Astrocyte of the hippocampus (primary cell): Measurements from ENCODE around the gene HSD17B8.
A peak's percentile ranks its signal among the peaks of the same experiment; 100 is the strongest.

Experiments
- DNase-seq: peaks from one replicate; pipeline ENCODE4 v3.0.0; 2011; ENCODE audit warnings: low read depth, low spot score

The HSD17B8 gene

DNA sequence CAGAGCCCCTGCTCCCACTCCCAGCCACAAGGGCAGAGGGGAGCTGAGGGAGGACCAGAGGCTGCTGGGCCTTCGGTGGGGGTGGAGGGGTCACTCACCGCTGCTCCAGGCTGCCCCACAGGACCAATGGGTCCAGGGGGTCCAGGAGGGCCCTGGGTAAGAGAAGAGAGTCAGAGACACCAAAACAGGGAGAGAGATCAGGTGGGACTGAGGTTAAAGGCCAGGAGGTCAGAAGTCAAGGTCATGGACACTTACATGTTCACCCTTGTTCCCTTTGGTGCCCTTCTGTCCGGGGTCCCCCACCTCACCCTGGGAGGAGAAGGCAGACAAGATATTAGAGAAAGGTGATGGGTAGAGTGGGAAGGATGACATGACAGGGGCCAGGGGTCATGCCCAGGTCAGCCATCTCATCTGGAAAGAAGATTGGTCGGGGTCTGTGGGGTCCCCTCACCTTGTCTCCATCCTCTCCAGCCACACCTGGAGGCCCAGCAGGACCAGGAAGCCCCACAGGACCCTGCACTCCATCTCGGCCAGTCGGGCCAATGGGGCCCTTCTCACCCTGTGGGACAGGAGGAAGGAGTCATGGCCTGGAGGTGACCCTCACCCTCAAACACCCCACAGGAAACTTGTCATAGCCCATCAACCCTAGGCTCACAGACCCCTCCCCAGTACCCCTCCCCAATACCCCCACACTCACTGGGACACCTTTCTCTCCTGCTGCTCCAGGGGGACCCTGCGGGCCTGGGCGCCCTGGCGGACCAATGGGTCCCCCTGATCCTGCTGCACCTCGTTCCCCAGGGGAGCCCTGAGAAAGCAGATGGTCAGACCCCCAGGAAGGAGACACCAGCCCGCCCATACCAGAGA, 33.2 kb upstream of the HSD17B8 start:
- DNase-seq, result no peak

DNA sequence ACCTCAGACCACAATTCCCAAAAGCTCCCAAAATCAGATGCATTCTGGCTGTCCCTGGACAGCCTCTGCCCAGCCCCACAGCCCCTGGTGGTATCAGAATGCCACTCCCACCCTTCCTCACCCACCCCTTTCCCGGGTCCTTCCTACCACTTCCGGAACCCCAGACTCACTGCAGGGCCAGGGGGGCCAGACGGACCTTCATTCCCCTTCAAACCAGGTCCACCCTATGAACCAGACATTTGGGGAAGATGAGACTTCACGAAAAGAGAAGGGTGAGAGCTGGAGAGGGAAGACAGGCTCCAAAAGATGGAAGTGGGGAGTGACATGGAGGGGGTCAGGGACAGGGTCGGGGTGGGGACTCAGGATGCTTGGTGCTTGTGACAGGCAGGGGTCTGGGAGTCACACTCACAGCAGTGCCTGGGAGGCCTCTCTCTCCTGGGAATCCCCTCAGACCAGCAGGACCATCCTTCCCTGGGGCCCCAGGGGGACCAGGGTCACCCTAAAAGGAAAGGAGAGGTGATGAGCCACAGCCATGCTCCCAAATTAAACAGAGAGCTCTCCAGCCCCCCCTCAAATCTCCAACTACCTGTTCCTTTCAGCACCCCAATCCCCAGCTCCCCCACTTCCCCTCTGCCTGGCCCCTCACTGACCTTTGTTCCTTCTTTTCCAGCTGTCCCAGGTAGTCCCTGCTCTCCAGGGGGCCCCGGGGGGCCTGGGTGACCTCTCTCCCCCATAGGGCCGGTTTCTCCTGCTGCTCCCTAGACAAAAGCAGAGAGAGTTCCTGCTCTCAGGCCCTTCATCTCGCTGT, 32.4 kb upstream of the HSD17B8 start:
- no peak for DNase-seq

DNA sequence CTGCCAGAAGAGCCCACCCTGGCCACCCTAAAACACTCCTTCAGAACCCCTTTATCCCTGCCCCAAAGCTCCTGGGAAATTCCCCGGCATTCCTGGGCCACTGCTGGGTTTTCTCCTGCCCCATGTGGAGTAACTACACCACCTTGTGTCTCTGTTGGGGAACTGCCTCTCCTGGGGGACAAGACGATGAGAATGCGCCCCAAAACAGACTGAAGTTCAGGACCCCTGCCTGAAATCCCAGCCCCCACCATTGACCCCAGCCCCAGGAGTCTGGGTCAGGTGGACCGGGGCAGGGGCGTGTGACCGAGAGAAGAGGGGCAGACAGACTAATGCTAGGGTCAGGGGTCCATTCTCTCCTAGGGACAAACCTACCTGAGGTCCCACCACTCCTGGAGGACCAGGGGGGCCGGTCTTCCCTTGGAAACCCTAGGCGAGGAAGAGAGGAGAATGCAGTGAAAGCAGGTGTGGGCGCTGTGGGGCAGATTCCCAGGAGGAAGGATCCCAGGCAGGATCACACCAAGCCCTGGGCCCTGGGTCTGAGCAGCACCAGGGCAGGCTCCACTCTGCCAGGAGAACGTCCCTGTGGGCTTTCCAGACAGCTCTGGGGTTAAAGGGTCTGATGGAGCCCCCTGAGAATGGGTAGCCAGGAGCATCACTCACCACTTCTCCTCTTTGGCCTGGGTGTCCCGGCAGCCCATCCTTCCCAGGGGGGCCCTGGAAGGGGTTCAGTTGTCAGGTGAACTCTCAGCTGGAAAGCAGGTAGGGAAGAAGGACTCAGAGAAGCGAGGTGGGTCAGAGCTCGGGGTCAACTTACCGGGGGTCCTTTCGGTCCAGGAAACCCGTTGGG, 31.5 kb upstream of the HSD17B8 start:
- DNase-seq, result peak; percentile 66

DNA sequence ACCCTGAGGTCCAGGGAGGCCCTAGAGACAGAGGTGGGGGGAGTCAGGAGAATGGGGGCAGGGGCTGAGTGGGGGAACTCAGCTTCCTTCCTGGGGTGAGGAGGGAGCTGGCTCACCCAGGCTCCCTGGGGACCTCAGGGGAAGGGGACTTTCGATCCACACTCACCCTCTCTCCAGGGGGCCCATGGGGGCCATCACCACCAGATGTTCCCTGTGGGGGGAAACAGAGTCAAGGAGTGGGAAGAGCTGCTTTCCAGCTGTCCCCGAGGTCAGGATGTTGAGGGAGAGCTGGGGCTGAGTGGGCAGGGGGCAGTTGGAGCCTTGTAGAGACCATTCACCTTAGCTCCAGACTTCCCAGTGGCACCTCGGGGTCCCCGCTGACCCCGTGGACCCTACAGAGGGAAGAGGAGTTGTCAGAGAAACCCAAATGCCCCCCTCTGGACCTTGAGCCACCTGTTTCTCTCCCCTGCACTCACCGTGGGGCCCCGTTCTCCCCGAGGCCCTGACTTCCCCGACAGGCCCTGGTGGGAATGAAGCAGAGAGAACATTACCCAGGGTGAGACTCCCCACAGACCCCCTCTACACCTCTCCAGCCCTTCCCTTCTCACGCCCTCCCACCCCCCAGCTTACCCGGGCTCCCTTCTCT, 30.8 kb upstream of the HSD17B8 start:
- no peak for DNase-seq

DNA sequence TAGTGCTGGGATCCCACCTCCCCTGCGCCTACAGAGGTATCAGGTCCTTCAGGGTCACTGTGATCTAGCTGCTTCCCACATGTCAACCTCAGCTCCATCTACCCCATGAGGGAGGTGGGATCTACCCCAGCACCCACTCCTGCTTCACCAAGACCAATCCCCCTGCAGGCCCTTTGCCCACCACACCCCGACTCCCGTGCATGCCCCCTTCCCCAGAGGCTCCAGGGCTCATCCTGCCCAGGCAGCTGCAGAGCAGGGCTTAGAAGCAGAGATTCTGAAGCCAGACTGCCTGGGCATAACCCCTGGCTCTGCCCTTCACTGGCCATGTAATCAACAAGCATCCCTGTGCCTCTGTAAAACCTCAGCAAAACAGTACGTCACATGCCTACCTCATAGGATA, 29.7 kb upstream of the HSD17B8 start:
- no peak for DNase-seq

DNA sequence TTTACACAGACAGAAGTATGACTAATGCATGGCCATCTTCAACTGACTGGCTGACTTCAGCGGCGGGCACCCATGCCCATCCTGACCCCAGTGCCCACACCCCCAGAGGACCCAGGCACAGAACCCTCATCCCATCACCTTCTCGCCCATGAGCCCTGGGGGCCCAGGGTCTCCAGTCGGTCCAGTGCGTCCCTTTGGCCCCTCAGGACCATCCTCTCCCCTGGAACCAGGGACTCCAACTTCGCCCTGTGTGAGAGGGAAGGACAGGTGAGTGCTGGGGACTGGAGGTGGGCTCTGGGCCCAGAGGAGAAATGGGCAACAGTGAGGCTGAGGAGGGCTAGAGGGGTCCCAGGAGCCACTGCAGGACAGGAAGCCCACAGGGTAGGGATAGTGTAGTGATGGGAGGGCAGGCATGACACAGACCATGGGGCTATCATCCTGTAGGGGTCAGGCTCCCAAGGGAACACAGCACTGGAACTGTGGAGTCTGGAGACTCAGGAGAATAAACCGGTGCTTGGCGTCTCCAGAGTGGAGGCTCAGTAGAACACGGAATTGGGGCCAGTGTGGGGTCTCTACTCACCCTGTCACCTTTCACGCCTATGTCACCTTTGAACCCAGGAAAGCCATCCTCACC, 28.9 kb upstream of the HSD17B8 start:
- DNase-seq, result no peak

DNA sequence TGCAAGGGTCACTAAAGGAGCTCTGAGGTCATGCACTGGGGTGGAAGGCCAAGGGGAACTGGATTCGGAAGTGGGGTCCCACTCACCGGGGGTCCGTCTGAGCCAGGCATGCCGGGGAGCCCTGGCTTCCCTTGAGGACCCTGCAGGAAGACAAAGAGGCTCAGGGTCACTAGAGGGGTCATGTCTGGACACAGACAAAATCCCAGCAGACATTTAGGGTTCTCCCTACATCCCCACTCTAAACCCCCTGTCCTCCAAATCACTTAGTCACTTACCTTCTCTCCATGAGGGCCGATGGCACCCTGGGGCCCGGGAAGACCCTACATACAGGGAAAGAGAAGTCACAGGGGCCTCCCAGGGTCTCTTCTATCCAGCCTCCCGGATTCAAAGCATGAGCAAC, 27.5 kb upstream of the HSD17B8 start:
- DNase-seq, result no peak

DNA sequence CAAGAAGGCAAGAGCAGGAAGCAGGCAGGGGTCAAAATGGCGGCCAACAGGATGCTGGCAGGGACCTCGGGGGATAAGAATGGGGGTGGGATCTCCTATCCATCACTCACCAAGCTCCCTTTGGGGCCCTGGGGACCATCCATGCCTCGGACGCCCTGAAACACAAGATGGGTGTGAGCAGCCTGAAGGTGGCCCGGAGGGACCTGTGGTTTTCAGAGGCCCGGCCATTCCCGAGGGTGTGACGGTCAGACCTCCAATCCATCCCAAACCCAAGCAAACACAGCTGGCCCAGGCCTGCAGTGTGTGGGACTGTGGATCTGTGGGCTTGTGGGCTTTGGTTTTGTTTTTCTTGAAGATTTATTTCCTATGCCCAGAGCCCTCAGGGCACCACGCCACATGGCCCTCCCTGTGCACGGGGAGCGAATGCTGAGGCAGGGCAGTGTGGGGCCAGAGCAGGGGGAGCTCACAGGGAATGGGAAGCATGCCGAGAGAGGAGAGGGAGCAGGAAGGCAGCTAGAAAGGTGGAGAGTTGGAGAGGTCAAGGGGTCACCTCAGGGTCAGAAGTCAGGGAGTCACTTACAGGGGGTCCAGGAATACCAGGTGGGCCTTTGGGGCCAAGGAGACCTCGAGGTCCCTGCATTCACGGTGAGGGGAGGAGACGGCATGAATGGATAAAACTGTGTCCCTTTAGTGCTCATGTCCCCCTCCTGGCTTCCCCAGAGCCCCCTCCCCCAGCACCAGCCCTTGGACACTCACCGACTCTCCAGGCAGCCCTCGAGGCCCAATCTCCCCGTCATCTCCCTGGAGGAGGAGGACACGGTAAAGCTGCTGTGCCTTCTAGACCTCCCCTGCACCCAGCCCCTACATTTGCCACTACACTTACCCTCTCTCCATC, 26.7 kb upstream of the HSD17B8 start:
- DNase-seq, result no peak

DNA sequence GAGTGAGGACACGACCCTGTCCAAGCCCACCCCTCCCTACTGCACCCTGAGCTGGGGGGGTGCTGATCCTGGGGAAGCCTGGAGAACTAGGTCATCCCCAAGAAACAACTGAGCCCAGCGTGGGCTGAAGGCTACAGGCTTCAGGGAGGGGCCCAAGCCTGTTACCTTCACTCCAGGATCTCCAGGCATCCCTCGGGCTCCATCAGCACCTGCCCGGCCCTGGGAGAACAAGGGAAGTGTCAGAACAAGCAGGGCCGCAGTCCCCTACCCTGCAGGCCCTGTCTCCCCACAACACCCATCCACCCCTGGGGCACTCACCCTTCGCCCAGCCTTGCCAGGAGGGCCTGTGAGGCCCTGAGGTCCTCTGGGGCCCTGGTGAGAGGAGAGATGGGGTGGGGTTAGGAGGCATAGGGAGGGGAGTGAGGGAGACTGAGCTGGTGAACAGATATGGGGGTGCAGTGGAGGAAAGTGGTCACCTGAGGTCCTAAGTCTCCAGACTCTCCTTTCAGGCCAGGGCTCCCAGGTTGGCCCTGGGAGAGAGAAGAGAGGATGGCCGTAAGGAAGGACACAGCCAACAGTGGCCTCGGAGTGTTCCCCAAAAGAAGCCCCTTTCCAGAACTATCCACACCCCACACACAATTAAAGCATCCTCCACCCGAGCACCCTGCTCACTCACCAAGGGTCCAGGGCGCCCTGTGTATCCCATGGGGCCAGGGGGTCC, 25.5 kb upstream of the HSD17B8 start:
- DNase-seq, result no peak

DNA sequence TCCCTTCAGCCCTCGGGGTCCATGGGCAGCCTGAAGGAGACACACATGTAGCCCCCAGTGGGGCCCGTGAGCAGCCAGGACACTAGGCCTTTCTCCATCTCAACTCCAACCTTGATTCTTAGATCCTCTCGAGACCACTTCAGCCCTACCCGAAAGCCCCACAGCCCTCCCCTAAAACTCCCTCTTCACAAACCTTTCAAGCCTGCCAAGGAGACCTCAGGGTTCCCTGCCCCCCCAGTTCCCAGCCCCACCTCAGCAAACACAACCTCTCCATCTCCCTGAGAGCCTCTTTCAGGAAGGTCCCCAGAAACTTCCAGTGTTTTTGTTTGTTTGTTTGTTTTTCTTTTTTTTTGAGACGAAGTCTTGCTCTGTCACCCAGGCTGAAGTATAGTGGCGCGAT, 23.3 kb upstream of the HSD17B8 start:
- no peak for DNase-seq

DNA sequence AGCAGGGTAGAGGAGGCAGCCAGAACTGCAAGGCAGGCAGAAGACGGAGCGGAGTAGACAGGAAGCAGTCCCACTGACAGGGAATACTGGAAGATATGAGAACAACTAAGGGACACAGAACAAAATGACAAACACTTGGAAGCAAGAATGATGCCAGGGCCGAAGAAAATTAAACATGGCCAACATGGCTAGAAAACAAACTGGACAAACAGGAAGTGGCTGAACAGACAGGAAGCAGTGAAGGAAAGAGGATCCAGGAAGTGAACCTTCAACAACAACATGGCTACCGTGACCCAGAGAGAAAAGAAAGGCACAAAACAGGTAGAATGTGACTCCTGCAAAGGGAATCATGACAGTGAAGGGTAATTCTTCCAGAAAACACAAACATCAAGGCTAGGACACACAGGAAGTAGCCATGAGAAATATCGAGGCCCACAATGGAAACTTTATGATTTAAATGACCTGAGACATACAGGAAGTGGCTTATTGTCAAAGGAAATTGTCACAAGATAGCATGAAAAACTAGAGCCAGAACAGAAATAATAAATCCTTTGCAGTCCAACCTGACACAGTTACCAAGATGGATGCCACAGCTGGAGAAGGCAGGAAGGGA, 21.3 kb upstream of the HSD17B8 start:
- no peak for DNase-seq

DNA sequence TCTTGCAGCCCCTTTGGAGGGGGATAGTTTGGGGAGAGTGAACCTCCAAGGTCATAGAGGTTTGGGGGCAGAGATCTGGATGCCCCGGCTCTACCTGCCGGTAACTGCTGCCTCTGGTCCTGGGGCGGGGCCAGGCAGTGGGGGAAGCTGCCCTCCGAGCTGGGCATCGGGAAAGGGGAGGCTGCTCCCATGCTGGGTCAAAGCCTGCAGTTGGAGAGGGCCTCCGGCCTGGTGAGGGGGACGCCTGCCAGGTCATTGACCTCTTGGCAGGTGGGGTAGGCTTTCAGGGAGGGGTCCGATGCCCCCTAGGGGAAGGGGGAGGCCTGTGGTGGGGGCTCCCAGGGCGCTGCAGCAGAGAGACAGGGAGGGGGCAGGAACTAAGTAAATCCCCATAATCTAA, 19.3 kb upstream of the HSD17B8 start:
- no peak for DNase-seq

DNA sequence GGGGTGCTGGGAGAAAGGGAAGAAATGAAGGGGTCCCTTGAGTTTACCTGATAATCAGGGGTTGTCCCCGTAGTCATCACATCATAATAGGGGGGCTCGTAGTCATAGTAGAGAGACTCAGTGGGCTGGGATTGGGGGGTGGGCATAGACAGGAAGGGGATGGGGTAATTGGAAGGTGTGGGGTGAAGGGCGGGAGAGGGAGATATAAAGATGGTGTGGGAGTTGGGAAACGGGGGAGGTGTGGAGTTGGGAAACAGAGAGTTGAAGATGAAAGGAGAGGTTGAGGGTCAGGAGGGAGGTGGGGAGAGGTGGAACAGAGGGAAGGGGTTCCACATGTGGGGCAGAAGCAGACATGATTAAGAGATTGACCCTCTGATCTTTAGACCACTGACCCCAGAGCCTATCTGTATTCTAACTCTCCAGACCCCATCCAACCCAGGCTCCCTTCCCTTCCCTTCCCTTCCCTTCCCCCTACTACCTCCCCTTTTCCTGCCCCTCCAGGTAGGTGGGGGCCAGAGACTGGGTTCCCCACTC, 18.7 kb upstream of the HSD17B8 start:
- no peak for DNase-seq

DNA sequence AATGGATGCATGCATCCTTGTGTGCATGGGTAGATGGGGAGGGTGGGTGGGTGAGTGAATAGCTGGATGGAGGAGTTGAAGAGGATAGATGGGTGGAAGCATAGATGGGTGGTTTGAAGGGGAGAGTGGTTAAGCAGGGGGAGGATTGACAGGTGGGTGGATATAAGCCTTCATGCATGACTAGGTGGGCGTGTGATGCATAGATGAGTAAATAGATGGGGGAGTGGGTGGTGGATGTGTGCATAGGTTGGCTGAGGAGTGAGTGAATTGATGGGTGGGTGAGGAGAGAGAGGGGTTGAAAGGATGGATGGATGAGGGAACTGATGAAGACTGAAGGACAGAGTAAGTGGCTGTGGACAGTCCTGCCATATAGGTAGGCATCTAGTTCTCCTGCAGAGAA, 16.6 kb upstream of the HSD17B8 start:
- DNase-seq, result no peak

DNA sequence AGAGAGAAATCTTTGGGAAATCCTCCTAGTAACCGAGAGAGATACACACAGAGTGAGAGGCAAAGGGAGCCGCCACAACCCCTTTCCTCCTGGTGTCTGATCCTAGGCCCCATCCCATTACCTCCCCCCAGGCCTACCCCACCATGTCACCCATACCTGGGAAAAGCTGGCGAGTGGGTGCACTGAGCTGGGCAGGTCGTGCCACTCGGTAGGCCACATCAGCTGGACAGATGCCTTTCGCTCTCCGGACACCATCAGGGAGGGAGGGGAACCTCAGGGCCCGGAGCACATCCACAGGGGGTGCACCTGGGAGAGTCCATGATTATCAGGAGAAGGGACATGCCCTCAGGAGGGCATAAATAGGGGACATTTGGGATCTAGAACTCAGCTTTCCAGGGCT, 15.3 kb upstream of the HSD17B8 start:
- no peak for DNase-seq

DNA sequence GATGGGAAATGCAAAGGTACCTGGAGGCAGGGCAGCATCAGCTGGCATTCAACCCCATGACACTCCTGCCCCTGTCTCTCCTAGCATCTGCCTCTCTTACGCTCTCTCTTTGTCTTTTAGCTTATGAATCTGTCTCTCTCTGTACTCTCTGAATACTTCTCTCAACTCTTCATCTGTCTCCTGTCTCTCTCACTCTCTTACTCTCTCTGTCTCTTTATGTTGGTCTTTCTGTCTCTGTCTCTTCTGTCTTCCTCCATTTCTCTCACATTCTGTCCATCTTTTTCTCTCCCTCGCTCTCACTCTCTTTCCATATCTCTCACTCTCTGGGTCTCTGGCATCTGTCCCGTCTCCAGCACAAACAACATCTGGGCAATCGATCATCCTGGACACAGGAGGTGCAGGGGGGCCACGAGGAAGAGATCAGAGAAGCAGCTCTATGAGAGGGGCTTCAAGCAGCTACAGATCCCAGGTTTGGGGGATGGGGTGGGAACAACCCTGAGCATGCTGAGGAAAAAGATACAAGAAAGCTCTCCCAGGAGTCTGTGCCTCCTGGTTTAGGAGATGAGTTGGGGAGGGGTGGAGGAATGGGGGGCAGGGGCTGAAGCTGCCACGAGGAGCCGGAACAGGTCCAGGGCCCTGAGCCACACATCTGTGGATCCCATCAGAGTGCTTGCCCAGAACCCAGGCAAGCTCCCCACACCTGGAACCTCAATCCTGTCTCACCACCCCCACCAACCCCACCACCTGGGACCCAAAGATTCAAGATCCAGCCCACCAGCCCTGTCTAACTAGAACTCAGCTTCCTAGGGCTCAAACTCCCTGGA, 14.6 kb upstream of the HSD17B8 start:
- DNase-seq, result no peak

DNA sequence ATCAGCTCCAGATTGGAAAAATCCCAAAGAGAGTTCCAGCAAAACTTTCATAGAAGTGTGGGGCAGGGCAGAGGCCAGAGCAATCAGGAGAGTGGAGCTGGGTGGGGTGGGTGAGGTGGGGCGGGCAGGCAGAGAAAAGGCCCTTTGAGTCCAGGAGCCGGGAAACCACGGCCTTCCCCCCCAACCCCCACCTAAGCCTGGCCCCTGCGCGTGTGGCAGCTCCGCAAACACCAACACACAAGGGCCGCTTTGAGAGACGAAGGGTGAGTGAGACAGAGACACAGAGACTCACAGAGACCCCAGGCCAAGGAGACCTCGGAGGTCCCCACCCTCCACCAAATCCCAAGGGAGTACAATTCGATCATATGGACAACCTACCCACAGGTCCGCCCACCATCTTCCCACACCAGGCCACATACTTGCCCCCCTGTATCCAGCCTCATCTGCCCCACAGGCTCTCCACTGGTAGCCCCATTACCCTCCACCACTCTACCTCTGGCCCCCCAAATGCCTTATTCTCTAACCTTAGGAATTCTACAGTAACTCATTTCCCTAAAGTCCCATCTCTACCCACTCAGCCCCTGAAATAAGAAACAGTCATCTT, 13.8 kb upstream of the HSD17B8 start:
- no peak for DNase-seq
